ENCODE measurements around the gene PHPT1. TPM values are rescaled to one million over a fixed set of nuclear protein-coding genes. Genes with fewer than 3 reads are reported as not detected.
"Not testable (repeated sequence)": the region's sequence is repeated elsewhere in the genome, so short reads cannot be mapped to it uniquely, and the experiment has no call there.

PHPT1 gene
- total RNA-seq, 4 donors from 2014 or later, result 43.4 to 84.1 (median 53.9) TPM

- no peak overlapping the region for H3K27ac ChIP-seq (replicated peaks in 1 of 4)
- no peaks in the 10 kb centered on the region for H3K9me3 ChIP-seq
- no peaks in the 10 kb centered on the region for H3K4me1 ChIP-seq
- TF ChIP-seq EP300 (IDR thresholded peaks at IDR 0.05), result no peak
- WGBS, result 90% methylated on average over 22 of the region's 41 CpGs
- no peak for DNase-seq (ENCODE audit: extremely low spot score)
- peaks cover 58 to 92% (median 84%) of the 10 kb centered on the region in 4 donors for H3K36me3 ChIP-seq
- intact Hi-C loops (cut with DNase I), result no loop called here
- no peaks in the 10 kb centered on the region for H3K27me3 ChIP-seq
- H3K4me3 ChIP-seq, result no peak overlapping the region
These were observed 19.0 kb upstream of the PHPT1 start for GRCh38 chr9:136829981-136830885.

GRCh38 chr9:136831002-136831719, 18.0 kb upstream of the PHPT1 start:
- Histone ChIP-seq H3K27me3 (no peaks in the 10 kb centered on the region), H3K4me1 (no peaks in the 10 kb centered on the region), H3K27ac (replicated peaks in 1 of 4) (no peak overlapping the region), H3K36me3 (peaks cover 50 to 92% (median 84%) of the 10 kb centered on the region in 4 donors), H3K4me3 (no peak overlapping the region), H3K9me3 (no peaks in the 10 kb centered on the region)
- no peak for TF ChIP-seq POLR2A (IDR thresholded peaks at IDR 0.05; ENCODE audit: low read depth)
- no peak for TF ChIP-seq EP300 (IDR thresholded peaks at IDR 0.05)
- TF ChIP-seq CTCF (IDR thresholded peaks at IDR 0.05), result no peak
- TF ChIP-seq POLR2AphosphoS5 (IDR thresholded peaks at IDR 0.05), result no peak
- intact Hi-C loops (cut with DNase I), result no loop called here
- no peak for DNase-seq (ENCODE audit: extremely low spot score)
- WGBS, result 91% methylated on average over 26 of the region's 30 CpGs

GRCh38 chr9:136831720-136832104, 17.5 kb upstream of the PHPT1 start:
- Histone ChIP-seq H3K4me3 (no peak overlapping the region), H3K9me3 (no peaks in the 10 kb centered on the region), H3K4me1 (no peaks in the 10 kb centered on the region), H3K27me3 (no peaks in the 10 kb centered on the region), H3K27ac (replicated peaks in 1 of 4) (no peak overlapping the region), H3K36me3 (peaks cover 50 to 92% (median 84%) of the 10 kb centered on the region in 4 donors)
- TF ChIP-seq EP300 (IDR thresholded peaks at IDR 0.05) (no peak), CTCF (IDR thresholded peaks at IDR 0.05) (no peak), POLR2A (IDR thresholded peaks at IDR 0.05; ENCODE audit: low read depth) (no peak), POLR2AphosphoS5 (IDR thresholded peaks at IDR 0.05) (no peak)
- 93% methylated on average over 8 of the region's 23 CpGs for WGBS
- DNase-seq (ENCODE audit: extremely low spot score), result no peak
- intact Hi-C loops (cut with DNase I), result no loop called here

- Histone ChIP-seq H3K4me1 (no peaks in the 10 kb centered on the region), H3K27ac (replicated peaks in 1 of 4) (no peak overlapping the region), H3K36me3 (peaks cover 50 to 92% (median 80%) of the 10 kb centered on the region in 4 donors), H3K4me3 (no peak overlapping the region), H3K27me3 (no peaks in the 10 kb centered on the region), H3K9me3 (no peaks in the 10 kb centered on the region)
- WGBS, result 87% methylated on average over 5 of the region's 9 CpGs
- no peak for DNase-seq (ENCODE audit: extremely low spot score)
- intact Hi-C loops (cut with DNase I), result no loop called here
- TF ChIP-seq POLR2A (IDR thresholded peaks at IDR 0.05; ENCODE audit: low read depth) (no peak), POLR2AphosphoS5 (IDR thresholded peaks at IDR 0.05) (no peak), EP300 (IDR thresholded peaks at IDR 0.05) (no peak), CTCF (IDR thresholded peaks at IDR 0.05) (no peak)
These were observed 16.6 kb upstream of the PHPT1 start for GRCh38 chr9:136832581-136832980.

- WGBS, result 78% methylated on average over 11 of the region's 16 CpGs
- intact Hi-C loops (cut with DNase I); DNase-seq (ENCODE audit: extremely low spot score); H3K9me3 ChIP-seq; H3K4me1 ChIP-seq; H3K27ac ChIP-seq (replicated peaks in 1 of 4); H3K27me3 ChIP-seq; H3K4me3 ChIP-seq: not testable (repeated sequence)
- H3K36me3 ChIP-seq, result peaks cover 47 to 92% (median 80%) of the 10 kb centered on the region in 4 donors
These were observed 15.7 kb upstream of the PHPT1 start for GRCh38 chr9:136833381-136834048.
